ENCODE data around the gene TCF25. TPM values are rescaled to one million over a fixed set of nuclear protein-coding genes. Genes with fewer than 3 reads are reported as not detected.
A peak's percentile ranks its signal among the peaks of the same experiment; 100 is the strongest.

TCF25 gene
- total RNA-seq, 1 experiment from 2014 or later = 298 TPM

- peaks cover 6% of the 10 kb centered on the region for H3K36me3 ChIP-seq (ENCODE audit: low read depth)
- H3K4me1 ChIP-seq (replicated peaks; ENCODE audit: insufficient read depth) = 0 out of 2 replicates have a peak, but pooled peaks cover 11% of the 10 kb centered on the region
- no peak overlapping the region for H3K4me3 ChIP-seq
- H3K27me3 ChIP-seq (ENCODE audit: insufficient read depth, low read depth) = no peaks in the 10 kb centered on the region
- no peaks in the 10 kb centered on the region for H3K9me2 ChIP-seq (ENCODE audit: insufficient read depth)
- ChIA-PET POLR2A (ENCODE audit: unreplicated experiment) (interaction anchor here (0.7 kb wide), 1 partner anchor 30 kb away, joined by 6 read pairs; no protein-coding TSS in a partner anchor), CTCF (interaction anchor here (0.5 to 0.6 kb wide), 2 partner anchors 50 to 216 kb away, joined by 3 read pairs; partner anchors contain the start of gene CDK10)
- peaks cover 5% of the 10 kb centered on the region; the same call in 1 of the 2 replicates for H3F3A ChIP-seq (ENCODE audit: insufficient read depth, low read depth)
- no peak overlapping the region for H2AFZ ChIP-seq
- DNase-seq = peak in 1 of 2 experiments; percentile 20
- TF ChIP-seq CTCF (conservative IDR thresholded peaks at IDR 0.05) = no peak
- no peak for TF ChIP-seq EZH2 (IDR thresholded peaks at IDR 0.05; ENCODE audit: low read depth)
- no peaks in the 10 kb centered on the region for H3K79me2 ChIP-seq (ENCODE audit: low read depth)
- H3K27ac ChIP-seq = no peak overlapping the region
- intact Hi-C loops (cut with micrococcal nuclease; ENCODE audit: unreplicated experiment) = no loop called here
- H3K4me2 ChIP-seq = no peak overlapping the region
- BruUV-seq (replicated peaks) = no TSS peak
- no peaks in the 10 kb centered on the region for H4K20me1 ChIP-seq (ENCODE audit: insufficient read depth)
- no peaks in the 10 kb centered on the region for H3K9me3 ChIP-seq (ENCODE audit: insufficient read depth, low read depth)
These were observed 29.6 kb downstream of the TCF25 start for GRCh38 chr16:89902980-89903379.

- Histone ChIP-seq H3F3A (ENCODE audit: insufficient read depth, low read depth) (peaks cover 8% of the 10 kb centered on the region; the same call in 1 of the 2 replicates), H3K4me3 (no peak overlapping the region), H3K79me2 (ENCODE audit: low read depth) (no peaks in the 10 kb centered on the region), H3K9me2 (ENCODE audit: insufficient read depth) (no peaks in the 10 kb centered on the region), H4K20me1 (ENCODE audit: insufficient read depth) (no peaks in the 10 kb centered on the region), H3K27me3 (ENCODE audit: insufficient read depth, low read depth) (no peaks in the 10 kb centered on the region), H3K27ac (no peak overlapping the region), H3K4me2 (no peak overlapping the region), H2AFZ (no peak overlapping the region), H3K36me3 (ENCODE audit: low read depth) (peaks cover 2% of the 10 kb centered on the region), H3K4me1 (replicated peaks; ENCODE audit: insufficient read depth) (0 out of 2 replicates have a peak, but pooled peaks cover 11% of the 10 kb centered on the region), H3K9me3 (ENCODE audit: insufficient read depth, low read depth) (no peaks in the 10 kb centered on the region)
- no peak for TF ChIP-seq CTCF (conservative IDR thresholded peaks at IDR 0.05)
- TF ChIP-seq EZH2 (IDR thresholded peaks at IDR 0.05; ENCODE audit: low read depth) = no peak
- no TSS peak for BruUV-seq (replicated peaks)
- ChIA-PET POLR2A (ENCODE audit: unreplicated experiment) (no interaction called here), CTCF (no interaction called here)
- intact Hi-C loops (cut with micrococcal nuclease; ENCODE audit: unreplicated experiment) = no loop called here
- no peak for DNase-seq
These were observed 30.6 kb downstream of the TCF25 start for GRCh38 chr16:89903908-89904515.

- Histone ChIP-seq H3K4me1 (replicated peaks; ENCODE audit: insufficient read depth) (0 out of 2 replicates have a peak, but pooled peaks cover 11% of the 10 kb centered on the region), H3K4me3 (no peak overlapping the region), H4K20me1 (ENCODE audit: insufficient read depth) (no peaks in the 10 kb centered on the region; the same call in 1 of the 2 replicates), H2AFZ (no peak overlapping the region), H3K4me2 (no peak overlapping the region), H3K9me2 (ENCODE audit: insufficient read depth) (no peaks in the 10 kb centered on the region), H3K79me2 (ENCODE audit: low read depth) (no peaks in the 10 kb centered on the region), H3K27ac (no peak overlapping the region; the same call in 1 of the 2 replicates), H3K36me3 (ENCODE audit: low read depth) (peaks cover 3% of the 10 kb centered on the region; the same call in 1 of the 2 replicates), H3K27me3 (ENCODE audit: insufficient read depth, low read depth) (no peaks in the 10 kb centered on the region), H3K9me3 (ENCODE audit: insufficient read depth, low read depth) (no peaks in the 10 kb centered on the region), H3F3A (ENCODE audit: insufficient read depth, low read depth) (peaks cover 12% of the 10 kb centered on the region; the same call in 1 of the 2 replicates)
- ChIA-PET POLR2A (ENCODE audit: unreplicated experiment) (interaction anchor here (0.5 kb wide), 1 partner anchor 29 kb away, joined by 5 read pairs; no protein-coding TSS in a partner anchor), CTCF (no interaction called here)
- peak; percentile 66 to 89 for DNase-seq
- no TSS peak for BruUV-seq (replicated peaks)
- TF ChIP-seq CTCF (conservative IDR thresholded peaks at IDR 0.05) (no peak), EZH2 (IDR thresholded peaks at IDR 0.05; ENCODE audit: low read depth) (no peak)
- intact Hi-C loops (cut with micrococcal nuclease; ENCODE audit: unreplicated experiment) = no loop called here
These were observed 31.5 kb downstream of the TCF25 start for GRCh38 chr16:89904606-89905510.

All from PC-9 (cell line).